Breast epithelium (tissue), 3 donors: ENCODE measurements around the gene KYAT1.

ENCODE experiments used
- CTCF ChIP-seq, 3 donors: fragments of 450-650 bp; IDR thresholded peaks; one replicate each; pipeline ENCODE4 v1.5.1; 2016 to 2017; ENCODE audit warnings: antibody characterized with exemption in 3 of 3, mild to moderate bottlenecking in 3 of 3, moderate library complexity in 3 of 3
- POLR2A ChIP-seq: fragments of 450-650 bp; IDR thresholded peaks from one replicate; pipeline ENCODE4 v1.6.1; 2016; ENCODE audit warnings: antibody characterized with exemption, mild to moderate bottlenecking, moderate library complexity

- no peak for TF ChIP-seq POLR2A
- TF ChIP-seq CTCF (IDR thresholded peaks at IDR 0.05), result no peak
These were observed 73.9 kb downstream of the KYAT1 start for GRCh38 chr9:128807827-128808226.
